Activated CD8-positive, alpha-beta memory T cell treated with anti-CD3 and anti-CD28 coated beads for 36 hours (primary cell): ENCODE measurements around the gene IRS1. TPM values are rescaled to one million over a fixed set of nuclear protein-coding genes. Genes with fewer than 3 reads are reported as not detected.

Experiments used
- CTCF ChIA-PET: fragments of 350-600 bp; sonication (Branson Sonifier 250); formaldehyde crosslinking; loops from one replicate; lab custom pipeline; 2021; ENCODE audit warnings: antibody characterized with exemption; lab: Charles Lee
- POLR2A ChIA-PET: fragments of 350-600 bp; sonication (Branson Sonifier 250); formaldehyde crosslinking; loops from one replicate; lab custom pipeline; 2021; ENCODE audit warnings: antibody characterized with exemption; lab: Charles Lee
- total RNA-seq, 2 experiments: library from RNA; stranded (reverse); gene quantifications; one replicate each; pipeline ENCODE4 v1.2.3, GENCODE V29; 2021

IRS1 gene
- total RNA-seq, 2 experiments from 2014 or later: 3.7 to 4.8 TPM

GRCh38 chr2:226795281-226796011 lies 4.2 kb downstream of the IRS1 start:
- ChIA-PET CTCF (interaction anchor here (0.7 to 1.6 kb wide), 2 partner anchors 11 to 23 kb away, joined by 3 to 5 read pairs; no protein-coding TSS in a partner anchor), POLR2A (no interaction called here)

DNA sequence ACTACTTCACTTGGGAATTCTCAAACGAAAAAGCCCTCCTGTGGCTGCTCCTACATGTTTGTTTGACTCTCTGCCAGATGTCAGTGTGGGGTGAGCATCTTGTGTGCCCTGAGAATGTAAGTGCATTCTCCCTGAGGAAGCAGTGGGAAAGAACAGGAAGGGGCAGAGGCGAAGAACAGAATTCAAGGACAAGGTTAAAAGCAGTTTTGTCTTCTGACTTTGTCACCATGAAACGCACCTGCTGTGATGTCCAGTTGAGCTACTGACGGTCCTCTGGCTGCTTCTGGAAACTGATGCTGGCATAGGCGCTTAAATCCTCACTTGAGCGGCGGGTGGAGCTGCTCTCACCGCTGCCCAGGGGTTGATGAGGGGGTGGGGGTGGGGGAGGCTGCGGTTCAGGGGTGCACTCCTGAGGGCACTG lies 4.9 kb downstream of the IRS1 start:
- POLR2A ChIA-PET: no interaction called here

GRCh38 chr2:226794196-226794661 lies 5.4 kb downstream of the IRS1 start:
- POLR2A ChIA-PET: no interaction called here

More for the DNA sequence above, 4.9 kb downstream of the IRS1 start:
- CTCF ChIA-PET: interaction anchor here (1.6 kb wide), 1 partner anchor 23 kb away, joined by 5 read pairs; no protein-coding TSS in a partner anchor

GRCh38 chr2:226793646-226794045 lies 6.0 kb downstream of the IRS1 start:
- CTCF ChIA-PET: no interaction called here

More at GRCh38 chr2:226794196-226794661, 5.4 kb downstream of the IRS1 start:
- CTCF ChIA-PET: interaction anchor here (1.6 kb wide), 1 partner anchor 22 kb away, joined by 5 read pairs; no protein-coding TSS in a partner anchor

GRCh38 chr2:226792155-226792881 lies 7.3 kb downstream of the IRS1 start:
- ChIA-PET POLR2A (no interaction called here), CTCF (no interaction called here)

More at GRCh38 chr2:226793646-226794045, 6.0 kb downstream of the IRS1 start:
- POLR2A ChIA-PET: no interaction called here

DNA sequence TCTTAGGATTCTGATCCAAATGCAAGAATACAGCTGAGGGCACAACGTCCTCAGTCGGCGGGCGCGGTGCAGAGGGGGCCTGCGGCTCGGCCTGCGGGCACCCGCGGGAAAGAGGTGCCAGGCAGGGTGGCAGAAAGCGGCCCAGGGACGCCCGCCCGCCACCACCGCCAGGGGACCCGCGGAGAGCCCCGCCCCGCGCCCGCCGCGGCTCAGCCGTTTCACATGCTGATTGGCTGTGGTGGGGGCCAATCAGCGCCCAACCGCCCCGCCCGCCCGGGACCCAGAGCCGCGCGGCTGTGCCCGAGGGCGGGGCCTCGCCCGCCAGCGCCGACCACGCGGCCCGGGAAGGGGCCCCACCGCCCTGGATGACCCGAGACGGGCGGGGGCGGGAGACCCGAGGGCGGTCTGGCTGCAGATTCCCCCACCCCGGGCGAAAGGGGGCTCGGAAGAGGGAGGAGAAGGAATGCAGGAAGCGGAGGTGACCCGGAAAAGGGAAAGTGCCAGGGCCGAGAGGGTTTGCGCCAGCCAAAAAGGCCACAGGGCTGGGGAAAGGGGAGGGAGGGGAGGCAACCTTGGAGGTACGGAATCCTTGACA lies 8.0 kb downstream of the IRS1 start:
- ChIA-PET POLR2A (no interaction called here), CTCF (no interaction called here)

DNA sequence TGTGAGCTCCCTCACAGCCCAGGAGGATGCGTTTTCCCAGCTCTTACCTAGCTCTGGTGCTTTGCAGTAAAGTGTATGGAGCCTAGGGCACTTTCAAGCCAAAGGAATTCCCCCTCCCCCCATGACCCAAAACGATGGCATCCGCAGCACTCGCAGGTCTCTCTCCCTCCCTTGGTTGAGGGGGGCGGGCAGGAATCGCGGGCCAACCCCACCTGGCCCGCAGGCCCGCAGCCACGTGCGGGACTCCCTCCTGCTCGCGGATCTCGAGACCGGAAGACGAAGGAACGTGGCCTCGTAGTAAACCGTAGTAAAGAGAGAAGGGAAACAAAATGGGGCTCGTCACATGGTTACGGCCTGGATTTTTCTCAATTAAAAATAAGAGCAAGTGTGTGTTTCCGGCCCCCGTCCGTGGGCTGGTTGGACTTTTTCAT lies 8.5 kb downstream of the IRS1 start:
- ChIA-PET CTCF (no interaction called here), POLR2A (no interaction called here)

- POLR2A ChIA-PET: no interaction called here
- CTCF ChIA-PET: no interaction called here
These were observed 9.2 kb downstream of the IRS1 start for GRCh38 chr2:226790431-226790830.

GRCh38 chr2:226790011-226790410 lies 9.6 kb downstream of the IRS1 start:
- ChIA-PET POLR2A (no interaction called here), CTCF (interaction anchor here (1.2 kb wide), 1 partner anchor 10 kb away, joined by 3 read pairs; no protein-coding TSS in a partner anchor)

GRCh38 chr2:226788881-226789490 lies 10.6 kb downstream of the IRS1 start:
- ChIA-PET POLR2A (no interaction called here), CTCF (interaction anchor here (0.7 to 1.2 kb wide), 2 partner anchors 11 to 25 kb away, joined by 3 read pairs; no protein-coding TSS in a partner anchor)

DNA sequence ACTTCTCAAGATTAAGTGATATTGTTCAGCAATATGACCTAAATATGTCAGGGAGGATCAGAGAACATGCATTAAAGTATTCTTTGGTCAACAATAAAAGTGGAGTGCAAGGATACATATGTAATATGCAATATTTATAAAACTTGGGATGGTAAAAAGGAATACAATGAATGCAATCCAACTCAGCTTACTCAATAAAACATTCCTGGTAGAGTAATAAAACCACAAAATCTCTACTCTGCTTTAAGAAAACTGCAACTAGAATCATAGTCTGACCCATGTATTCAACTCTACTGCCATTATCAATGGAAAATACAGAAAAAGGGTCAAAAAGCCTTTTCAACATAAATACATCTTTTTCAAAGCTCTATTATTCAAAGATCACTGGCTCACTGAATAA lies 11.6 kb downstream of the IRS1 start:
- ChIA-PET POLR2A (no interaction called here), CTCF (no interaction called here)

DNA sequence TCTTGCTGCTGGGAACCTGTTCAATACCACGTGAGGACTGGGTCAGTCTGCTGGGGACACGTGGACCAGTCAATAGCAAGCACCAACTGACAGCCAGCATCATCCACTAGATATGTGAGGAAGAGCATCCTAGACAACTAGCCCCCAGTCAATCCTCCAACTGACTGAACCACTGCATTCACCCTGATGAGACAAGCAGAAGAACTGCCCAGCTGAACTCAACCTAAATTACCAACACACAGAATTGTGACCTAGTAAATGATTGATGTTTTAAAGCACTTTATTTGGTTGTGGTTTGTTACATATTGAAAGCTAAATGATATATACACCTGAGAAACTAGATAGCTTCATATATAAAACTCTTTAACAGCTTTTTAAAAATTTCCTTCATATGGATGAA lies 15.7 kb downstream of the IRS1 start:
- POLR2A ChIA-PET: no interaction called here
- CTCF ChIA-PET: no interaction called here

DNA sequence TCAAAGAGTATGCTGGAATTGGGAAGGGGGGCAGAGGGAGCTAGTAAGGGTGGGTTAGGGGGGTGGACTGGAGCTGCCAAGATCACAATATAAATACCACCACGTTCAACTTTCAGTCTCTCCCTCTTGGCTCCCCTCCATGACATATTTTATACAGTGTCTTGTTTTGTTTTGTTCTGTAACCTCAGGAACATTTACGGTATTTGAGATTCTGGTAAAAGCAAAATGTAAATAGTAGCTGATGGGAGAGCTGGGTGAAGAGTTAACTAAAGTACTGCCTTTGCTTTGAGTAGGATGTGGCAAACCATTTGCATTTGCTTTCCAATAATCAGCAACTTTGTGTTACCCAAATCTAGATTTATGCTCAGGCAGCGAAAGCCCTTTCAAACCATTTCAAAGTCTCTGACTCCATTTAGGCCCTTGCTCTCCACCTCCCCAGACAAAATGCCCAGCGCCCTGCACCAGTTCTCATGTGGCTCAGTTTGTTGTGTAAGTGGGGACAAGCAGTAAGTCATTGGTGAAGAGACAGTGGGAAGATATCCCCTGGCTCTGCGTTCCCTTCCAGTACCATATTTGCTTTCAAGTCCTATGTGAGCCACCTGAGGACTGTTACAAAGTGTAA lies 17.4 kb downstream of the IRS1 start:
- CTCF ChIA-PET: no interaction called here

DNA sequence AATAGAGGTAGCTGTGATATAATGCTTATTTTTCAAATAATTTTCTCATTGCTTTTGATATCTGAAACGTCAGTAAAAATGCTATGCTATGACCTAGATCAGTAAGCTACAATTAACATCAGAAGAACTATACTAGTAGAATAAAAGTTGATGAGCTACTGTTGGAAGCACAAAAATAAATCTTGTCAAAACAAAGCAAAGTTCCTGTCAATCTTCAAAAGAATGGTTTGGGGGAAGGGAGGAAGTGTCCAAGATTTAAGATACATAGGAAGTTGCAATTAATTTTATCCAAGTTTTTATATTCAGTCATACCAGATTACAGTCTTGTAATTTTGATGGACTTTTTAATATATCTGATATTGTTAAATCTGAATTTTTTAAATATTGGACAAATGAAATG lies 19.2 kb downstream of the IRS1 start:
- CTCF ChIA-PET: no interaction called here
- POLR2A ChIA-PET: no interaction called here

More for the DNA sequence above, 17.4 kb downstream of the IRS1 start:
- POLR2A ChIA-PET: no interaction called here

DNA sequence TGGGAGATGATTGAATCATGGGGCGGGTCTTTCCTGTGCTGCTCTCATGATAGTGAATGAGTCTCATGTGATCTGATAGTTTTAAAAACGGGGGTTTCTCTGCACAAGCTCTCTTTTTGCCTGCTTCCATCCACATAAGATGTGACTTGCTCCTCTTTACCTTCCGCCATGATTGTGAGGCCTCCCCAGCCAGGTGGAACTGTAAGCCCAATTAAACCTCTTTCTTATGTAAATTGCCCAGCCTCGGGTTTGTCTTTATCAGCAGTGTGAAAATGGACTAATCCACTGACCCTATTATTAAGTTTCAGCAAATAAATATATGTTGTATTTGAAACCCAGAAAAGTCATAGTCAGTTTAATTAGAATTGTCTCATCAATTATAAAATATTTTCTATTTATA lies 22.0 kb downstream of the IRS1 start:
- POLR2A ChIA-PET: no interaction called here

GRCh38 chr2:226776104-226776503 lies 23.5 kb downstream of the IRS1 start:
- ChIA-PET CTCF (no interaction called here), POLR2A (no interaction called here)

More for the DNA sequence above, 22.0 kb downstream of the IRS1 start:
- CTCF ChIA-PET: interaction anchor here (1.0 kb wide), 1 partner anchor 25 kb away, joined by 3 read pairs; no protein-coding TSS in a partner anchor

GRCh38 chr2:226775032-226775509 lies 24.5 kb downstream of the IRS1 start:
- POLR2A ChIA-PET: no interaction called here
- CTCF ChIA-PET: no interaction called here

DNA sequence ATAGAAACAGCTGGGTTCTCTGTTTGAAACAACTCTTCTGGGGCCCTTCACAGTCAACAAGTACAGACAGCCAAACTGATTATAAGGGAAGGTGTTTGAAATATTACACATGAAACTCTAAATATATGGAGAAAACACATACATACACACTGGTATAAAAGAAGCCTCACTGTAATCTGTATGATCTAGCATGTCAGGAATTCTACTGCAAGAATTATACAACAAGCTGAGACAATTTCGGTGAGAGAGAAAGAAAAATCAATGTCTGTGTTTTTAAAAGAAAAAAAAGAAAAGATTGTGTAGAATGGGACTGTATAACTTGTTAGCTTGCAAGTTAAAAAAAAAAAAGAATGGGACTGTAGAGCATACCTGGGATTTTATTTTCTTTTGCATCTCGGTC lies 26.3 kb downstream of the IRS1 start:
- ChIA-PET CTCF (no interaction called here), POLR2A (no interaction called here)
